Subcutaneous abdominal adipose tissue (tissue), 5 donors: ENCODE data around the gene FOXQ1.

Source experiments
- H3K27ac ChIP-seq: one replicate; pipeline ENCODE4 v1.7.0; 2013; ENCODE audit warnings: low read depth, mild to moderate bottlenecking, inconsistent platforms, low read length, moderate library complexity
- H3K27me3 ChIP-seq, 5 donors: one replicate each; pipeline ENCODE4 v1.7.0; 2013; ENCODE audit warnings: low read length in 5 of 5, inconsistent platforms in 1 of 5; ENCODE audit not compliant: control insufficient read depth in 5 of 5, insufficient read depth in 4 of 5
- H3K36me3 ChIP-seq, 5 donors: one replicate each; pipeline ENCODE4 v1.7.0; 2013; ENCODE audit warnings: low read length in 5 of 5; ENCODE audit not compliant: control insufficient read depth in 5 of 5, insufficient read depth in 5 of 5
- H3K4me1 ChIP-seq, 5 donors: one replicate each; pipeline ENCODE4 v1.7.0; 2013; ENCODE audit warnings: low read length in 5 of 5, mild to moderate bottlenecking in 3 of 5, moderate library complexity in 1 of 5; ENCODE audit not compliant: control insufficient read depth in 5 of 5, insufficient read depth in 5 of 5
- H3K4me3 ChIP-seq, 5 donors: one replicate each; pipeline ENCODE4 v1.7.0; 2013; ENCODE audit warnings: low read length in 5 of 5, low read depth in 1 of 5
- H3K9ac ChIP-seq, 5 donors: one replicate each; pipeline ENCODE4 v1.7.0; 2013; ENCODE audit warnings: low read length in 5 of 5, mild to moderate bottlenecking in 4 of 5, moderate library complexity in 3 of 5
- H3K9me3 ChIP-seq, 5 donors: one replicate each; pipeline ENCODE4 v1.7.0; 2013; ENCODE audit warnings: low read length in 5 of 5; ENCODE audit not compliant: control insufficient read depth in 5 of 5
- donor health status: healthy.
- donor health status: healthy.
- donor health status: healthy.
- donor health status: healthy.
- donor health status: healthy.

Gene FOXQ1

GRCh38 chr6:1328129-1328800, 16.4 kb downstream of the FOXQ1 start:
- Histone ChIP-seq H3K36me3 (no peaks in the 10 kb centered on the region), H3K27ac (no peak overlapping the region), H3K9ac (no peak overlapping the region), H3K9me3 (no peaks in the 10 kb centered on the region), H3K4me3 (no peak overlapping the region), H3K27me3 (peaks cover 0 to 2% (median 0%) of the 10 kb centered on the region in 5 donors), H3K4me1 (peaks cover 3 to 18% (median 10%) of the 10 kb centered on the region in 5 donors)

- H3K9me3 ChIP-seq = no peaks in the 10 kb centered on the region
- H3K4me3 ChIP-seq = no peak overlapping the region
- peaks cover 0 to 2% (median 0%) of the 10 kb centered on the region in 5 donors for H3K27me3 ChIP-seq
- H3K4me1 ChIP-seq = peaks cover 0 to 15% (median 9%) of the 10 kb centered on the region in 5 donors
- H3K27ac ChIP-seq = no peak overlapping the region
- no peaks in the 10 kb centered on the region for H3K36me3 ChIP-seq
- H3K9ac ChIP-seq = no peak overlapping the region
Observed at GRCh38 chr6:1329708-1330107, 17.8 kb downstream of the FOXQ1 start.

- Histone ChIP-seq H3K27ac (no peak overlapping the region), H3K9me3 (no peaks in the 10 kb centered on the region), H3K36me3 (no peaks in the 10 kb centered on the region), H3K4me1 (peaks cover 0 to 13% (median 10%) of the 10 kb centered on the region in 5 donors), H3K27me3 (no peaks in the 10 kb centered on the region), H3K4me3 (no peak overlapping the region), H3K9ac (no peak overlapping the region)
Observed at GRCh38 chr6:1334684-1335083, 22.8 kb downstream of the FOXQ1 start.

- H3K27me3 ChIP-seq = peaks cover 0 to 4% (median 0%) of the 10 kb centered on the region in 5 donors
- no peaks in the 10 kb centered on the region for H3K9me3 ChIP-seq
- no peak overlapping the region for H3K27ac ChIP-seq
- no peak overlapping the region for H3K9ac ChIP-seq
- peaks cover 0 to 13% (median 10%) of the 10 kb centered on the region in 5 donors for H3K4me1 ChIP-seq
- no peaks in the 10 kb centered on the region for H3K36me3 ChIP-seq
- H3K4me3 ChIP-seq = no peak overlapping the region
Observed at GRCh38 chr6:1335367-1336037, 23.6 kb downstream of the FOXQ1 start.

DNA sequence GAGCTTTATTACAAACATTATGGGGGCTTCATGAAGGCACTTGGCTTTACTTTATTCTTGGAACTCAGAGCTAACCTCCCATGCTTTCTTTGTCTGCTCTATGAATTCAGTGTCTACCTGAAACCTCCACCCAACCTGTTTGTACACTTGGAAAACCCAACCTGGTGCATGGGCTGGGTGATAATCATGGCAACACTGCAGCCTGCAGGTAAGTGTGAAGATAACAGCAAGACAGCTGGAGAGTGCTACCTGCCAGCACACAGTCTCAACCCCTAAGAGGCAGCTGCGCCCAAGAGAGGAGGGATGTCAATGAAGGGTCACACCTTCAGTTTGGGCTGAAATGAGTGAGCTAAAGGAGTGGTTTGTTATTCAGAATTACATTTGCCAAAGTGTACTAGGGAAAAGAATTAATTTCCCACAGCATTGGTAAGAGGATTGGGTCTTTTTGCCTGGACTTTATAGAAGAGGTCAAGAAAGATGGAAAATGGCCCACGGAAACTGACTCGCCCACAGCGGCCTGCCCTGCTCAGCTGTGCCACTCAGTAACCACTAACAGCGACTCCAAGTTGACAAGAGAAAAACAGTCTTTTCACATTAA, 24.4 kb downstream of the FOXQ1 start:
- Histone ChIP-seq H3K36me3 (no peaks in the 10 kb centered on the region), H3K27me3 (peaks cover 0 to 4% (median 0%) of the 10 kb centered on the region in 5 donors), H3K9ac (no peak overlapping the region), H3K4me3 (no peak overlapping the region), H3K9me3 (no peaks in the 10 kb centered on the region), H3K4me1 (peaks cover 0 to 13% (median 10%) of the 10 kb centered on the region in 5 donors), H3K27ac (no peak overlapping the region)

DNA sequence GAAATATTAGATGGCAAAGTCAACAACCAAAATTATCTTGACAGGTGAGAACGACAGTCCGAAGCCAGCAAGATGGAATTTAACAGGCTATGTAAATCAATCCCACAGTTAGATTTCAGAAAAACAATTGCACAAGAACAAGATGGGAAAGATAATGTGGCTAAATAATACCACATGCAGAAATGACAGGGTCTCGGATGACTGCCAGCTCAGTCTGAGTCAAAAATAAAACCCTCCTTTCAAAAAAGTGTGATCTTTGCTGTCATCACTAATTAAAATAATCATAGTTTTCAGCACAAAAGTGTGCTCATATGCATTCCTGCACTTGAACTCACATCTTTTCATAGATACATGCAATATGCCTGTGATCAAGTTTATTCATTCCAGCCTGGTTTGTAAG, 25.9 kb downstream of the FOXQ1 start:
- Histone ChIP-seq H3K4me1 (peaks cover 0 to 13% (median 10%) of the 10 kb centered on the region in 5 donors), H3K9me3 (no peaks in the 10 kb centered on the region), H3K4me3 (no peak overlapping the region), H3K9ac (no peak overlapping the region), H3K27me3 (peaks cover 0 to 4% (median 0%) of the 10 kb centered on the region in 5 donors), H3K36me3 (no peaks in the 10 kb centered on the region), H3K27ac (no peak overlapping the region)

DNA sequence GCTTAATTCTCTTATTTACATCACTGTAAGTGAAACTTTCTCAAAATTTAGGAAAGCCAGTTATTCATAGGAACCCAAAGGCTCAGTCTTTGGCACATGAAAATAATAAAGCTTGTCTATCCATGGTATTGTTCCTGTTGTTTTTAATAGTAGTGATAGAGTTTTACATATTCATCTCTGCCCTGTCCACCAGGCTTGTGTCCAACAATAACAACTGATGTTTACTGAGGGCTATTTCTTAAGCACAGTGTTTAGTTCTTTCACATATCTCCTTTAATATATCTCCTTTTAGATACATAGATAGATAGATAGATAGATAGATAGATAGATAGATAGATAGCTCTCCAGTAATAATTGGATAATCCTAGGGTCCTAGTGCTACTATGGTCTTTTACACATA, 34.2 kb downstream of the FOXQ1 start:
- H3K9me3 ChIP-seq = peaks cover 5 to 11% (median 6%) of the 10 kb centered on the region in 5 donors
- H3K27ac ChIP-seq = no peak overlapping the region
- H3K4me1 ChIP-seq = peaks cover 0 to 2% (median 0%) of the 10 kb centered on the region in 5 donors
- peaks cover 0 to 9% (median 6%) of the 10 kb centered on the region in 5 donors for H3K27me3 ChIP-seq
- no peak overlapping the region for H3K4me3 ChIP-seq
- no peaks in the 10 kb centered on the region for H3K36me3 ChIP-seq
- no peak overlapping the region for H3K9ac ChIP-seq

DNA sequence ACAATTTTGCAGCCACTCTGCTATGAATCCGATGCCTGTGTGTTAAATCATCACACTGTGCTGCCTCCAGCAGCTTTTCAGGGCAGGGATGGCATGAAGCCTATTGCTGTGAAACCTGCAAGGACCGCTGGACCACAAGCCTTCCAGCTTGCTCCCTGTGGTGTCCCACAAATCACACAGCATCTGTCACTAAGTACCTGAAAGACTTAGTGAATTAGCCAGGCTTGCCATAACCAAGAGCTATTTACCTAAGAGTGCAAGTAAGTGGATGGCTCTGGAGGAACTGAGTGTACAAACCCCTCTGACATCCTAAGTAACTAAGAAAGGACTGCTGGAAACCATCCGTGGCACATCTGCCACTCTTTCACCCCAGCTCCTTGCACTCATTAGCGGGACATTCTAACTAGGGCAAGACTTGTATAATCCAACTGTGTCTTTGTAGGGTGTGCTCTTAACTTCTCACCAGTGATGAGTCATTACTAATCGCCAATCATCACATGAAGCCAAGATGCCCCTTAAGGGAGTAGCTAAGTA, 34.7 kb downstream of the FOXQ1 start:
- Histone ChIP-seq H3K27me3 (peaks cover 0 to 9% (median 6%) of the 10 kb centered on the region in 5 donors), H3K4me1 (peaks cover 0 to 2% (median 0%) of the 10 kb centered on the region in 5 donors), H3K4me3 (no peak overlapping the region), H3K36me3 (no peaks in the 10 kb centered on the region), H3K9me3 (peaks cover 5 to 15% (median 10%) of the 10 kb centered on the region in 5 donors), H3K9ac (no peak overlapping the region), H3K27ac (no peak overlapping the region)

DNA sequence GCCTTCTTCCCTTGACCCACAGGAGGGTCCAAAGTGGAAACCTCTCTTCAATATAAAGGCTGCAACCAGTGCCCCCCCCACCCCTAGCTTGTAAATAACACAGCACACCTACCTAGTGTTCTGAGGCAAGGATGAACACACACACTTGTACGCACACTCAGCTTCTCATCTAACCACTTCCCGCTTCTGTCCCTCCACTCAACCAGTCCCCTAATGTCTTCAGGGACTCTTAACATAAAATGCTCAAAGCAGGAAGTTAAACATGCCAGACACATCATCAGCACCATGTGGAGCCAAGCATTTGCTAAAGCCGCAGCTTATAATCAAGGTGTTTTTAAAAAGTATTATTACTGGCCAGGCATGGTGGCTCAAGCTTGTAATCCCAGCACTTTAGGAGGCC, 35.3 kb downstream of the FOXQ1 start:
- Histone ChIP-seq H3K36me3 (no peaks in the 10 kb centered on the region), H3K27me3 (peaks cover 0 to 9% (median 6%) of the 10 kb centered on the region in 5 donors), H3K4me3 (no peak overlapping the region), H3K4me1 (peaks cover 0 to 2% (median 0%) of the 10 kb centered on the region in 5 donors), H3K9me3 (peaks cover 5 to 15% (median 10%) of the 10 kb centered on the region in 5 donors), H3K27ac (no peak overlapping the region), H3K9ac (no peak overlapping the region)

DNA sequence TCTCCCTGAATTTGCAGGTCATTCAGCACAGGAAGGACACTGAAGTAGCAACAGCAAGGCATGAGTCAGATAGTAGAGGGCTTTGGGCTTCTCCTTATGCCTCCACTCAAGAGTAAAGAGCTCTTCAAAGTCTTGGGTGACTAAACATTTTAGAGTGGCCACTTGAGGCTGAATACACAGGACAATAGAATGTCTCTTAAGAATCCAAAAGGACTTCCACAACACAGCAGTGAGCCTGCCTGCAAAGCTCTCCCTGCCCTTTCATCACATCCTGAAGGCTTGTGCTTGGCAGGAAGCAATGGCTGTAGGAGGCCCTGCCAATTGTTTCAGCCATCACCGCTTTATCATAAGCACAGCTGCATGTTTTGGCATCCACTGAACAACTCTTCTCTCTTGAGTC, 36.8 kb downstream of the FOXQ1 start:
- peaks cover 0 to 9% (median 6%) of the 10 kb centered on the region in 5 donors for H3K27me3 ChIP-seq
- H3K9me3 ChIP-seq = peaks cover 5 to 15% (median 10%) of the 10 kb centered on the region in 5 donors
- no peak overlapping the region for H3K4me3 ChIP-seq
- H3K9ac ChIP-seq = no peak overlapping the region
- no peaks in the 10 kb centered on the region for H3K36me3 ChIP-seq
- H3K4me1 ChIP-seq = peaks cover 0 to 2% (median 0%) of the 10 kb centered on the region in 5 donors
- H3K27ac ChIP-seq = no peak overlapping the region
